H7 (cell line): ENCODE measurements around the gene CNTFR. TPM values are rescaled to one million over a fixed set of nuclear protein-coding genes. Genes with fewer than 3 reads are reported as not detected.

ENCODE experiments used
- DNase-seq: peaks from one replicate; pipeline ENCODE4 v3.0.0; 2012
- H3K27me3 ChIP-seq: 2 replicates; pipeline ENCODE4 v1.6.0; 2011; ENCODE audit warnings: mild to moderate bottlenecking, low read length; ENCODE audit not compliant: control insufficient read depth, insufficient read depth
- H3K36me3 ChIP-seq: replicated peaks from 2 replicates; pipeline ENCODE4 v1.5.1; 2011; ENCODE audit warnings: low read length; ENCODE audit not compliant: control insufficient read depth, insufficient read depth
- H3K4me3 ChIP-seq: 2 replicates; pipeline ENCODE4 v1.5.1; 2011; ENCODE audit warnings: low read depth, mild to moderate bottlenecking, control low read depth, low read length, moderate library complexity; ENCODE audit not compliant: insufficient read depth
- total RNA-seq: library from RNA; depleted of rRNA; stranded (reverse); fragments of >200 nt; shearing (Covaris generic); gene quantifications from 2 replicates; pipeline ENCODE4 v1.2.3, GENCODE V29; 2014

Gene CNTFR
- total RNA-seq, 1 experiment from 2014 or later = 43.2 TPM

- Histone ChIP-seq H3K27me3 (peaks cover 23% of the 10 kb centered on the region), H3K36me3 (no peaks in the 10 kb centered on the region), H3K4me3 (no peak overlapping the region)
- no peak for DNase-seq
Observed at GRCh38 chr9:34574571-34574970, 15.0 kb downstream of the CNTFR start.

GRCh38 chr9:34573599-34574325 lies 15.8 kb downstream of the CNTFR start:
- H3K4me3 ChIP-seq = no peak overlapping the region
- peak; percentile 74 for DNase-seq
- H3K27me3 ChIP-seq = peaks cover 15% of the 10 kb centered on the region
- H3K36me3 ChIP-seq = no peaks in the 10 kb centered on the region

DNA sequence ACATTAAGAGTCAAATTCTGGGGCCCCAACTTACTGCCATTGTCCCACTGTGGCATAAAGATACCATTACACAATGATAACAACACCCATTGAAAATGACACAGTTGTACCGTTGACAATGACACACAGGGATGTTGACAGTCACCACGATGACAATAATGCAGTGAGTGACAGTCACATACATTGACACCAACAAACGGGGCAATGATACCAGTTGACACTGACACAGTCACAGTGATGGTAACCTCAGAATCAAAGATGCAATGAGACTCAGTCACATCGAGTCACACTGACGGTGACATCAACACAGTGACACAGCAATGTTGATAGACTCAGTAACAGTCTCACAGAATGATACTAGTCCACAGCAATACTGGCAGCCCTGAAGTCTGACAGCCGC lies 16.9 kb downstream of the CNTFR start:
- Histone ChIP-seq H3K27me3 (peaks cover 8% of the 10 kb centered on the region; the same call in 1 of the 2 replicates), H3K4me3 (no peak overlapping the region), H3K36me3 (no peaks in the 10 kb centered on the region)
- DNase-seq = no peak

DNA sequence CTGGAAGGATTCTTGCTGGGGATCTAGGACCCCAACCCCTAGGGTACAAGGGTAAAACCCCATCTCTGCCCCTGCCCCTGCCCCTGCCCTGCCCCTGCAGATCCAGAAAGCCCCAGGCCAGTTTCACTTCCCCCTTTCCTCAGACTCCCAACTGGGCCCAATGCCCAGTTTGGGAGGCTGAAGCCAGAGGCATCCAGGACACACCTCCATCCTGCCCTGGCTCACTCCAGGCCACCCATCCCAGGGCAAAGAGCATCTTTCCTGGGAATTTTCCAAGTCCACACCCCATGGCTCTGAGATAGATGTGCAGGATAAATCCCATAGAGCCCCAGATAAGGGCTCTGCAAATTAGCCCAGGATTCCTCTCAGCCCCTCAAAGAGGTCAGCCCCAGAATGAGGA lies 17.4 kb downstream of the CNTFR start:
- DNase-seq = no peak
- H3K4me3 ChIP-seq = no peak overlapping the region
- no peaks in the 10 kb centered on the region for H3K36me3 ChIP-seq
- H3K27me3 ChIP-seq = peaks cover 4% of the 10 kb centered on the region; the same call in 1 of the 2 replicates

DNA sequence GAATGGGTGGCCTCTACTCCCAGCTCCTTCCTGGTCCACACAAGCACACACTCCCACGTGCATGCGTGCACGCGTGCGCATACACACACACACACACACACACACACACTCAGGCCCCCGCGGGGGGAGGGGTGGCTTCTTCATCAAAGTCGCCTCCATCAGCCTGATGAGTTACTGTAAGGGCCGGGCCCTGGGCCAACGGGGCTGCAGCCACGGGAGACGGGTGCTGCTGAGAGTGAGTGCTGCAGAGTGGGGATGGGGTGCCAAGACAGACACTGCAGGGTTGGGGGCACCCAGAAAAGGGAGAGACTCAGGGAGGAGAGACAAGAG lies 18.1 kb downstream of the CNTFR start:
- H3K36me3 ChIP-seq = no peaks in the 10 kb centered on the region
- peaks cover 1% of the 10 kb centered on the region; the same call in 1 of the 2 replicates for H3K27me3 ChIP-seq
- DNase-seq = no peak
- no peak overlapping the region for H3K4me3 ChIP-seq

DNA sequence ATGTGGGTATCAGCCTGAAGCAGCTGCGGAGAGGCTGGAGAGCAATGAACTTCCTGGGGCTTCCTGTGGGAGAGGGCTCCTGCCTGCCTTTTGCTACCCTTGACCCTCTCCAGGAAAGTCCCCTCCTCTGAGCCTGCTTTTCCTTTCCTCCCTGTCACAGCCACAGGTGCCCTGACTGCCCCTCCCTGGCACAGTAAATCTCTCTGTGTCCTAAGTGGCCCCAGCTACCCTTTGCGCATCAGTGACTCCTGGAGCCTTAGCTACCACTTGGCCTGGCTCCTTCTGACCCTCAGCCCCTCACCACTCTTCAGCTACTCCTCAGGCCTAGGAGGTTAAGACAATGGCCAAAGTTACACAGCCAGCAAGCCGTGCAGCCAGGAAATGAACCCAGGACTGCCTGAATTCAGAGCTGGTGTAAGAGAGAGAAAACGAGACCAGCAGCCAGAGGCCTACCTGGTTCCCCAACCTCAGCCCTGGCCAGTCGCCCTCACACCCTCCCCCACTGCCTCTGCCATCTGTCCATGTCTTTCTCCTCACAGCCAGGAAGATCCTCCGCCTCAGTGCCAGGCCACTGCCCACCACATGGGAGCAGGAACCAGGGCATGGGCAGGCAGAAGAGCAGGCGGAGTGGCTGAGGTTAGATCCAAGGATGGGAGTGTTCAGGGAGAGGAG lies 18.6 kb downstream of the CNTFR start:
- Histone ChIP-seq H3K36me3 (no peaks in the 10 kb centered on the region), H3K27me3 (peaks cover 1% of the 10 kb centered on the region; the same call in 1 of the 2 replicates), H3K4me3 (no peak overlapping the region)
- no peak for DNase-seq

- Histone ChIP-seq H3K36me3 (no peaks in the 10 kb centered on the region), H3K27me3 (no peaks in the 10 kb centered on the region; the same call in 1 of the 2 replicates), H3K4me3 (no peak overlapping the region)
- DNase-seq = no peak
Observed at GRCh38 chr9:34570376-34570775, 19.1 kb downstream of the CNTFR start.

- H3K27me3 ChIP-seq = no peaks in the 10 kb centered on the region
- H3K4me3 ChIP-seq = no peak overlapping the region
- peak; percentile 83 for DNase-seq
- no peaks in the 10 kb centered on the region for H3K36me3 ChIP-seq
Observed at GRCh38 chr9:34568774-34569173, 20.8 kb downstream of the CNTFR start.

- Histone ChIP-seq H3K27me3 (no peaks in the 10 kb centered on the region; the same call in 1 of the 2 replicates), H3K36me3 (no peaks in the 10 kb centered on the region), H3K4me3 (no peak overlapping the region)
- DNase-seq = peak; percentile 62
Observed at GRCh38 chr9:34568133-34568532, 21.4 kb downstream of the CNTFR start.

DNA sequence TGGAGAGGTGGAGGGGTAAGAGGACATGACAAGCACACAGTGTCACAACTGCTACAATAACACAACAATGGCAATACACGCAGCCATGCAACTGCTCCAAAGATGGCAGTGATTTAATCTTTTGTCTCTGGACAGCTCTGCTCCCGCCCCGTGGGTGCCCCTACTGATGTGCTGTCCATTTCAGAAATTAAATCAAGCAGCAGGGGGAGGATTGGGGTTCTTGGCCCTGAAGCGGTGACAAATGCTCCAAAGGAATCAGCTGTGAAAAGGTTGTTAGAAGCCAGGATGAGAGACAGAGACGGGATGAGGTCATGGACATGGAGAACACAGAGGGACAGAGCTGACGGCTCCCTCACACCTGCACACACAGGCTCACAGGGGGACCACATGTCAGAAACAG lies 22.6 kb downstream of the CNTFR start:
- Histone ChIP-seq H3K27me3 (no peaks in the 10 kb centered on the region; the same call in 1 of the 2 replicates), H3K36me3 (no peaks in the 10 kb centered on the region), H3K4me3 (no peak overlapping the region)
- no peak for DNase-seq

DNA sequence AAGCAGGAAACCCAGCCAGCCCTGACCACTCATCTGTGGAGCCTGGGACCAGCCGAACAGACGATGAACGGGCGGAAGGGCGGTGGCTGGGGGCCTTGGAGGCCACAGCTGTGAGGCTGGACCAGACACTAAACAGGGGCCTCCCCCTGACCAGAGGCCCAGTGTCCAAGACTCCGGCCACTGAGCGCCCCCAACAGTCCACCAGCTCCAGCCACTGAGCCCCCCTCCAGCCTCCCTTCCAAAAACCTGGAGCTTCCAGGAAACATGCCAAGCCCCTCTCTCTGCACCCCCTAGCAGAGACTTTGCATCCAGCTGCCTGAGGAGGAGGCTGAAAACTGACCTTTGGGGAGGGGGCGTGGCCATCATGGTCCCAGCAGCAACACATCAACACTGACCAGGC lies 23.2 kb downstream of the CNTFR start:
- peak; percentile 67 for DNase-seq
- no peaks in the 10 kb centered on the region; the same call in 1 of the 2 replicates for H3K27me3 ChIP-seq
- H3K36me3 ChIP-seq = no peaks in the 10 kb centered on the region
- H3K4me3 ChIP-seq = no peak overlapping the region

GRCh38 chr9:34565856-34566255 lies 23.7 kb downstream of the CNTFR start:
- Histone ChIP-seq H3K27me3 (no peaks in the 10 kb centered on the region; the same call in 1 of the 2 replicates), H3K4me3 (no peak overlapping the region)
- DNase-seq = no peak

GRCh38 chr9:34564617-34565016 lies 24.9 kb downstream of the CNTFR start:
- H3K27me3 ChIP-seq = no peaks in the 10 kb centered on the region; the same call in 1 of the 2 replicates
- DNase-seq = no peak
- no peaks in the 10 kb centered on the region for H3K36me3 ChIP-seq
- no peak overlapping the region for H3K4me3 ChIP-seq

More at GRCh38 chr9:34565856-34566255, 23.7 kb downstream of the CNTFR start:
- H3K36me3 ChIP-seq = no peaks in the 10 kb centered on the region

- H3K27me3 ChIP-seq = peaks cover 2% of the 10 kb centered on the region; the same call in 1 of the 2 replicates
- no peak for DNase-seq
- H3K36me3 ChIP-seq = no peaks in the 10 kb centered on the region
- H3K4me3 ChIP-seq = no peak overlapping the region
Observed at GRCh38 chr9:34563262-34563661, 26.3 kb downstream of the CNTFR start.

DNA sequence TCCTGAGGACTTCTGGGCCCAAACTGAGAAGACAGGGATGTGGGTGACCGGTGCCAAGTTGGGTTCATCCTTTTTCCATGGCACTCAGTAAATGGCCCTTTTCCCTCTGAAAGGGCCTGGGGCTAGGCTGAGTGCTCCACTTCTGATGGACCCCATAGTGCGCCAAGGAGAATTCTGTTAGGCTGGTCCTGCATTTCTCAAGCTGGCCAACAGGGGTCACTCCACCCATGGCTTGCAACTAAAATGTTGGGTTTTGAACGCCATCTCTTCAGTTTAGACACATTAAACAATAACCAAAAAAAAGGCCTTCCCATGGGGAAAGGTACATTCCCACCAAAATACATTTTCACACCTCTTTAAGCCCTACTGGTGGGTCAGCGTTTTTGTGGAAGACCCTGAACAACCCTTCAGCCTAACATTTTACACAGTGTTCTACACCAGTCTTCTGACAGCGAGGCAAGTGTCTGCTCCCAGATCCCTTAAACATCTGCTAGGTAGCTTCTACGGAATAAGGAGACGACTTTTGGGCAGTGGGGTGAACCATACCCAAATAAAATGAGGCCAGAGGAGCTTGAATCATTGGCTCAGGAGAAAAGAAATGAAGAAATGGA lies 27.3 kb downstream of the CNTFR start:
- no peaks in the 10 kb centered on the region for H3K36me3 ChIP-seq
- no peak overlapping the region for H3K4me3 ChIP-seq
- DNase-seq = peak; percentile 89
- H3K27me3 ChIP-seq = peaks cover 2% of the 10 kb centered on the region; the same call in 1 of the 2 replicates
